ENCODE measurements around the gene CDK5RAP1.

GRCh38 chr20:33386673-33387072 is 14.6 kb downstream of the CDK5RAP1 start:
- TF ChIP-seq POLR2AphosphoS5 (IDR thresholded peaks at IDR 0.05): no peak
- TF ChIP-seq CTCF (IDR thresholded peaks at IDR 0.05): no peak
- no peak for TF ChIP-seq POLR2A (IDR thresholded peaks at IDR 0.05; ENCODE audit: low read depth)
- TF ChIP-seq EP300 (IDR thresholded peaks at IDR 0.05): no peak

All from esophagus muscularis mucosa (tissue), 4 donors.